K562 (cell line): ENCODE measurements around the gene ARHGEF16. TPM values are rescaled to one million over a fixed set of nuclear protein-coding genes. Genes with fewer than 3 reads are reported as not detected.

Experiments
- ATAC-seq: fragments of 200-7000 bp; cut with Tn5 transposase; 3 replicates; pipeline ENCODE4 v1.9.1; 2020; ENCODE audit warnings: moderate library complexity
- BruUV-seq: library from RNA; stranded (reverse); fragments of 400-500 nt; replicated peaks from 2 replicates; lab custom pipeline; 2021; lab: Mats Ljungman, UMichigan
- CTCF ChIA-PET: fragments of 300-600 bp; formaldehyde crosslinking; extraction: SDS; loops from one replicate; lab custom pipeline; 2021; ENCODE audit warnings: low intra/inter-chr PET ratio; lab: Yijun Ruan, JAX
- POLR2A ChIA-PET: fragments of 300-600, 350-650 bp; sonication (Branson Sonifier 250); formaldehyde crosslinking; extraction: SDS; loops from one replicate; lab custom pipeline; 2021; ENCODE audit warnings: antibody characterized with exemption, inconsistent platforms; lab: Yijun Ruan, JAX
- DNase-seq, 4 experiments: peaks; one replicate each; pipeline versions ENCODE4 v3.0.0 to v3.0.0-alpha.2; 2011 to 2018; ENCODE audit warnings: low spot score in 3 of 4, mixed read lengths in 3 of 4; ENCODE audit errors: extremely low read depth in 1 of 4
- FAIRE-seq: peaks from 2 replicates; lab custom pipeline; 2011; peaks lifted over from hg19 to GRCh38; lab: Jason Lieb, UNC
- H2AFZ ChIP-seq: 2 replicates; pipeline ENCODE4 v1.6.0; 2011; ENCODE audit warnings: low read depth, low read length, control low read depth, inconsistent platforms
- H3K27ac ChIP-seq: fragments of 200-600 bp; 3 replicates; pipeline ENCODE4 v1.8.0; 2011; ENCODE audit warnings: low read depth, mild to moderate bottlenecking, control low read depth, inconsistent platforms, low read length, moderate library complexity, mixed read lengths; ENCODE audit errors: extremely low read depth
- H3K27me3 ChIP-seq, 2 experiments: fragments of 300-600 bp in 1 of 2; 2 replicates in 1 of 2; 3 replicates in 1 of 2; pipeline versions ENCODE4 v1.6.0 to v1.8.0; 2011; ENCODE audit warnings: inconsistent platforms in 2 of 2, low read length in 2 of 2, mild to moderate bottlenecking in 1 of 2, mixed read lengths in 1 of 2, moderate library complexity in 1 of 2; ENCODE audit not compliant: control insufficient read depth in 2 of 2, insufficient read depth in 2 of 2
- H3K36me3 ChIP-seq: fragments of 300-600 bp; 3 replicates; pipeline ENCODE4 v1.8.0; 2011; ENCODE audit warnings: mild to moderate bottlenecking, low read length, inconsistent platforms; ENCODE audit not compliant: control insufficient read depth, insufficient read depth
- H3K4me1 ChIP-seq, 2 experiments: fragments of 200-600 bp in 1 of 2; replicated peaks in 1 of 2; 2 replicates in 1 of 2; 3 replicates in 1 of 2; pipeline versions ENCODE4 v1.5.1 to v1.8.0; 2011; ENCODE audit warnings: inconsistent platforms in 2 of 2, low read length in 2 of 2, mild to moderate bottlenecking in 1 of 2, mixed read lengths in 1 of 2, moderate library complexity in 1 of 2; ENCODE audit not compliant: control insufficient read depth in 2 of 2, insufficient read depth in 2 of 2
- H3K4me2 ChIP-seq: 2 replicates; pipeline ENCODE4 v1.6.1; 2011; ENCODE audit warnings: low read length, control low read depth, inconsistent platforms, mixed read lengths; ENCODE audit not compliant: insufficient read depth
- H3K4me3 ChIP-seq: fragments of 200-600 bp; sonication (generic), shearing (Covaris generic); 2 replicates; pipeline ENCODE4 v1.5.1; 2016; ENCODE audit warnings: control low read depth, inconsistent platforms
- H3K79me2 ChIP-seq: fragments of 200-600 bp; 3 replicates; pipeline ENCODE4 v1.8.0; 2011; ENCODE audit warnings: low read length, inconsistent platforms; ENCODE audit not compliant: control insufficient read depth, insufficient read depth
- H3K9ac ChIP-seq, 2 experiments: 2 replicates each; pipeline versions ENCODE4 v1.6.0 to v1.6.1; 2011; ENCODE audit warnings: low read depth in 2 of 2, low read length in 2 of 2, control low read depth in 1 of 2, inconsistent platforms in 1 of 2, mild to moderate bottlenecking in 1 of 2, mixed read lengths in 1 of 2; ENCODE audit not compliant: insufficient read depth in 1 of 2
- H3K9me1 ChIP-seq: one replicate; pipeline ENCODE4 v1.6.0; 2011; ENCODE audit warnings: inconsistent platforms, mild to moderate bottlenecking, low read length, moderate library complexity; ENCODE audit not compliant: control insufficient read depth, insufficient read depth
- H3K9me3 ChIP-seq: replicated peaks from 2 replicates; pipeline ENCODE4 v1.5.1; 2011; ENCODE audit warnings: low read depth, low read length, inconsistent platforms; ENCODE audit not compliant: control insufficient read depth, insufficient read depth
- H4K20me1 ChIP-seq: replicated peaks from 2 replicates; pipeline ENCODE4 v1.6.1; 2011; ENCODE audit warnings: low read length, inconsistent platforms, mixed read lengths; ENCODE audit not compliant: control insufficient read depth, insufficient read depth
- PRDM10 ChIP-seq: fragments of 450-650 bp; IDR thresholded peaks from 2 replicates; pipeline ENCODE4 v1.6.1; 2018; ENCODE audit not compliant: partially characterized antibody
- WGBS: fragments of 100-300 bp; shearing (Covaris generic); methylation state at CpG from one replicate; pipeline ENCODE4 v1.1.6; 2016; ENCODE audit warnings: low coverage, mixed read lengths; ENCODE audit not compliant: insufficient coverage; ENCODE audit errors: missing lambda C conversion rate; 5-methylcytosine and 5-hydroxymethylcytosine counted together
- in situ Hi-C: fragments of 300-500 bp; cut with MboI; formaldehyde crosslinking; loops from 4 replicates; pipeline ENCODE4 v1.15.0; 2018; ENCODE audit warnings: inconsistent platforms, mixed read lengths
- intact Hi-C: fragments of 100-400 bp; cut with micrococcal nuclease; formaldehyde crosslinking; loops from 2 replicates; pipeline ENCODE4 v1.14.2; 2022
- polyA plus RNA-seq, 8 experiments: library from polyadenylated mRNA; depleted of rRNA in 4 of 8; stranded (reverse) in 5 of 8; unstranded in 3 of 8; fragments of >200 nt; fragmentation: Nextera tagmentation in 2 of 8; fragmentation: Illumina TruSeq in 1 of 8; extraction: Ambion mirVana in 2 of 8; extraction: Trizol in 1 of 8; gene quantifications; 2 replicates each; pipeline versions ENCODE4 v1.2.1 to v1.2.3, GENCODE V29; 2011 to 2014; ENCODE audit warnings: inconsistent platforms in 1 of 8, missing spikeins in 1 of 8
- total RNA-seq, 7 experiments: library from RNA; depleted of rRNA in 6 of 7; stranded (reverse); fragments of >200 nt in 6 of 7; fragmentation: Illumina TruSeq in 2 of 7; extraction: Trizol in 2 of 7; gene quantifications; 2 replicates each; pipeline versions ENCODE4 v1.2.1 to v1.2.3, GENCODE V29; 2011 to 2021; ENCODE audit warnings: low replicate concordance in 1 of 7

The ARHGEF16 gene
- total and polyA plus RNA-seq, 9 of the 15 experiments (the other 6 are each of a cell fraction or from before 2014, with no cell fraction given): 0.15 to 1.2 (median 0.49) TPM; not detected in 2

GRCh38 chr1:3480369-3480719 lies 25.9 kb downstream of the ARHGEF16 start:
- BruUV-seq: no TSS peak
- Histone ChIP-seq H3K36me3 (no peaks in the 10 kb centered on the region), H3K4me2 (no peak overlapping the region), H2AFZ (no peak overlapping the region), H3K9me3 (no peaks in the 10 kb centered on the region), H3K79me2 (no peaks in the 10 kb centered on the region), H3K27me3 (peaks cover 7 to 26% of the 10 kb centered on the region in 2 experiments), H3K9ac (no peak overlapping the region), H3K4me1 (peaks cover 0 to 64% of the 10 kb centered on the region in 2 experiments; a peak in 2 of 5 replicates), H4K20me1 (peaks cover 19% of the 10 kb centered on the region), H3K27ac (no peak overlapping the region), H3K4me3 (no peak overlapping the region), H3K9me1 (no peaks in the 10 kb centered on the region)
- intact Hi-C loops: no loop called here
- no peak for ATAC-seq
- POLR2A ChIA-PET: interaction anchor here (0.7 to 1.3 kb wide), 2 partner anchors 8 to 95 kb away, joined by 3 to 4 read pairs; no protein-coding TSS in a partner anchor
- CTCF ChIA-PET: interaction anchor here (5.5 kb wide), 1 partner anchor 27 kb away, joined by 91 read pairs; the partner anchor contains the start of gene ARHGEF16
- TF ChIP-seq PRDM10: no peak
- WGBS: 3% methylated on average over 21 of the region's 21 CpGs
- in situ Hi-C loops: loop anchor here (5.0 kb wide), 1 partner anchor 33 kb away; no protein-coding TSS in a partner anchor
- DNase-seq: no peak
- FAIRE-seq: no peak
